HepG2 (cell line): ENCODE data around the gene SDHAF3. TPM values are rescaled to one million over a fixed set of nuclear protein-coding genes. Genes with fewer than 3 reads are reported as not detected.

Source experiments
- BCLAF1 ChIP-seq: fragments of 450-650 bp; IDR thresholded peaks from 2 replicates; pipeline ENCODE4 v1.6.1; 2017; ENCODE audit warnings: mild to moderate bottlenecking
- CBX1 ChIP-seq: IDR thresholded peaks from one replicate; pipeline ENCODE4 v1.6.1; 2016; ENCODE audit warnings: antibody characterized with exemption, low read depth
- CHCHD3 ChIP-seq: sonication (generic); formaldehyde crosslinking; IDR thresholded peaks from 2 replicates; pipeline ENCODE4 v1.8.0; 2022; ENCODE audit warnings: mild to moderate bottlenecking, missing genetic modification reagents, moderate library complexity
- EEA1 ChIP-seq: sonication (generic); formaldehyde crosslinking; IDR thresholded peaks from 2 replicates; pipeline ENCODE4 v1.5.1; 2020; ENCODE audit warnings: mild to moderate bottlenecking, missing genetic modification reagents, borderline replicate concordance
- FOSL1 ChIP-seq: sonication (generic); formaldehyde crosslinking; IDR thresholded peaks from 2 replicates; pipeline ENCODE4 v1.9.0; 2021; ENCODE audit warnings: missing genetic modification reagents, borderline replicate concordance
- LRRFIP1 ChIP-seq: sonication (generic); formaldehyde crosslinking; conservative IDR thresholded peaks from 2 replicates; pipeline ENCODE4 v1.4.0; 2020; ENCODE audit warnings: missing genetic modification reagents
- NONO ChIP-seq, 2 experiments: fragments of 450-650 bp in 1 of 2; sonication (generic) in 1 of 2; formaldehyde crosslinking in 1 of 2; IDR thresholded peaks in 1 of 2; conservative IDR thresholded peaks in 1 of 2; 2 replicates each; pipeline versions ENCODE4 v1.6.1 to v1.8.0; 2017 to 2022; ENCODE audit warnings: mild to moderate bottlenecking in 1 of 2, missing genetic modification reagents in 1 of 2, moderate library complexity in 1 of 2
- SATB2 ChIP-seq: sonication (generic); formaldehyde crosslinking; IDR thresholded peaks from 2 replicates; pipeline ENCODE4 v1.5.0; 2020; ENCODE audit warnings: missing genetic modification reagents
- TEAD2 ChIP-seq: sonication (generic); formaldehyde crosslinking; IDR thresholded peaks from 2 replicates; pipeline ENCODE4 v1.9.0; 2021; ENCODE audit warnings: missing genetic modification reagents
- TOE1 ChIP-seq: sonication (generic); formaldehyde crosslinking; IDR thresholded peaks from 2 replicates; pipeline ENCODE4 v1.4.0; 2020; ENCODE audit warnings: mild to moderate bottlenecking, missing genetic modification reagents
- ZFP82 ChIP-seq: sonication (generic); formaldehyde crosslinking; IDR thresholded peaks from 2 replicates; pipeline ENCODE4 v1.5.1; 2020; ENCODE audit warnings: mild to moderate bottlenecking, missing genetic modification reagents, borderline replicate concordance
- ZNF281 ChIP-seq: sonication (generic); formaldehyde crosslinking; IDR thresholded peaks from 2 replicates; pipeline ENCODE4 v1.4.0; 2020; ENCODE audit warnings: missing genetic modification reagents, borderline replicate concordance
- ZNF33A ChIP-seq: sonication (generic); formaldehyde crosslinking; IDR thresholded peaks from 2 replicates; pipeline ENCODE4 v1.5.1; 2020; ENCODE audit warnings: missing genetic modification reagents, mild to moderate bottlenecking, moderate library complexity, borderline replicate concordance
- ZNF441 ChIP-seq: sonication (generic); formaldehyde crosslinking; IDR thresholded peaks from 2 replicates; pipeline ENCODE4 v1.7.0; 2021; ENCODE audit warnings: missing genetic modification reagents, borderline replicate concordance
- ZNF460 ChIP-seq: sonication (generic); formaldehyde crosslinking; IDR thresholded peaks from 2 replicates; pipeline ENCODE4 v1.5.1; 2020; ENCODE audit warnings: missing genetic modification reagents, mild to moderate bottlenecking, borderline replicate concordance
- ZNF552 ChIP-seq: sonication (generic); formaldehyde crosslinking; IDR thresholded peaks from 2 replicates; pipeline ENCODE4 v1.9.0; 2022; ENCODE audit warnings: missing genetic modification reagents, mild to moderate bottlenecking, borderline replicate concordance
- ZNF562 ChIP-seq: sonication (generic); formaldehyde crosslinking; IDR thresholded peaks from 2 replicates; pipeline ENCODE4 v1.8.0; 2022; ENCODE audit warnings: missing genetic modification reagents, borderline replicate concordance
- ZNF567 ChIP-seq: sonication (generic); formaldehyde crosslinking; IDR thresholded peaks from 2 replicates; pipeline ENCODE4 v1.8.1; 2023; ENCODE audit warnings: mild to moderate bottlenecking, missing genetic modification reagents, borderline replicate concordance
- ZNF577 ChIP-seq: sonication (generic); formaldehyde crosslinking; IDR thresholded peaks from 2 replicates; pipeline ENCODE4 v1.4.0; 2020; ENCODE audit warnings: mild to moderate bottlenecking, low read depth, missing genetic modification reagents, borderline replicate concordance
- ZNF589 ChIP-seq: sonication (generic); formaldehyde crosslinking; conservative IDR thresholded peaks from 2 replicates; pipeline ENCODE4 v1.8.0; 2022; ENCODE audit warnings: mild to moderate bottlenecking, moderate library complexity, missing genetic modification reagents
- polyA plus RNA-seq, 8 experiments: library from polyadenylated mRNA; depleted of rRNA in 3 of 8; stranded (reverse) in 7 of 8; unstranded in 1 of 8; fragments of >200 nt; fragmentation: Illumina TruSeq in 4 of 8; extraction: Trizol in 4 of 8; gene quantifications; 2 replicates each; pipeline versions ENCODE4 v1.2.1 to v1.2.3, GENCODE V29; 2011 to 2016; ENCODE audit warnings: low read depth in 4 of 8, missing spikeins in 1 of 8, mixed read lengths in 1 of 8; ENCODE audit not compliant: insufficient read depth in 1 of 8
- total RNA-seq, 5 experiments: library from RNA; depleted of rRNA; stranded (reverse); fragments of >200 nt; fragmentation: Illumina TruSeq; extraction: Trizol; gene quantifications; 2 replicates each; pipeline ENCODE4 v1.2.3, GENCODE V29; 2016; ENCODE audit warnings: low read depth in 1 of 5

Gene SDHAF3
- total and polyA plus RNA-seq, 2 of the 13 experiments (the other 11 are each of a cell fraction or from before 2014, with no cell fraction given): 15.2 to 32.6 TPM

- peak; percentile 58 for TF ChIP-seq ZNF281
- peak; percentile 63; the same call in 1 of the 2 replicates for TF ChIP-seq EEA1 (CRISPR knock-in tag)
- no peak for TF ChIP-seq TOE1 (CRISPR knock-in tag)
- TF ChIP-seq TEAD2: no peak
- no peak for TF ChIP-seq CHCHD3
- peak; percentile 33; the same call in 1 of the 2 replicates for TF ChIP-seq SATB2 (CRISPR knock-in tag)
- no peak for TF ChIP-seq ZNF562 (CRISPR knock-in tag)
- no peak; the same call in 1 of the 2 replicates for TF ChIP-seq FOSL1 (CRISPR knock-in tag)
- TF ChIP-seq ZNF460 (CRISPR knock-in tag): no peak
- peak; percentile 53; the same call in 1 of the 2 replicates for TF ChIP-seq ZNF441 (CRISPR knock-in tag)
- no peak for TF ChIP-seq NONO (IDR thresholded peaks at IDR 0.05)
- TF ChIP-seq NONO (CRISPR knock-in tag; conservative IDR thresholded peaks at IDR 0.05): peak; percentile 97
- TF ChIP-seq CBX1: peak; percentile 99
- peak; percentile 71; the same call in 1 of the 2 replicates for TF ChIP-seq ZFP82 (CRISPR knock-in tag)
- TF ChIP-seq BCLAF1: no peak
- TF ChIP-seq ZNF552 (CRISPR knock-in tag): no peak
- TF ChIP-seq ZNF589 (CRISPR knock-in tag): peak; percentile 88; the same call in 1 of the 2 replicates
- TF ChIP-seq ZNF567: peak; percentile 96
- TF ChIP-seq ZNF577 (CRISPR knock-in tag): no peak
- TF ChIP-seq ZNF33A: peak; percentile 68; the same call in 1 of the 2 replicates
- TF ChIP-seq LRRFIP1 (CRISPR knock-in tag): no peak
Observed at GRCh38 chr7:97117372-97118188, at the start of gene SDHAF3 (continued).
